GM21515 (cell line): ENCODE measurements around the gene SEPTIN2.
"Not testable (repeated sequence)": the region's sequence is repeated elsewhere in the genome, so short reads cannot be mapped to it uniquely, and the experiment has no call there.

ENCODE experiments used
- ATAC-seq: cut with Tn5 transposase; IDR thresholded peaks from one replicate; pipeline ENCODE4 v1.9.1; 2021; ENCODE audit not compliant: unreplicated experiment

SEPTIN2 gene

DNA sequence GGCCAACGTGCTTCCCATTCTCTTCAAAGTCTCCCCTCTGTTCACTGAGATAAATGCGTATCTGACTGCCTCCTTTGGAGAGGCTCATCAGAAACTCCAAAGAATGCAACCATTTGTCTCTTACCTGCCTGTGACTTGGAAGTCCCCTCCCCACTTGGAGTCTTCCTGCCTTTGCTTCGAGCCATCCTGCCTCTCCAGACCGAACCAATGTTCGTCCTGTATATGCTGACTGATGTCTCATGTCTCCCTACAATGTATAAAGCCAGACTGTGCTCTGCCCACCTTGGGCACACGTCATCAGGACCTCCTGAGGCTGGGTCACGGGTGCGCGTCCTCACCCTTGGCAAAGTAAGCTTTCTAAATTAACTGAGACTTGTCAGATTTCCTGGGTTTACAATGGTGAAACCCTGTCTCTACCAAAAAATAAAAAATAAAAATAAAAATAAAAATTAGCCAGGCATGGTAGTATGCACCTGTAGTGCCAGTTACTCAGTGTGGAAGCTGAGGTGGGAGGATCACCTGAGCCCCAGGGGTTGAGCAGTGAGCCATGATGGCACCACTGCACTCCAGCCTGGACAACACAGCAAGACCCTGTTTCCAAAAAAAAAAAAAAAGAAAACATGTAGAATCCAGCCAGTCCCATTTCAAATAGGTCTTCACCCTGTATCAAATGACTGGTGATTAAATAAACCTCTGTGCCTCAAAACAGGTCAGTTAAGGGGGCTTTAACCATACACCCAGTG is 29.2 kb upstream of the SEPTIN2 start:
- no peak for ATAC-seq

- no peak for ATAC-seq
Observed at GRCh38 chr2:241288324-241288888, 27.3 kb upstream of the SEPTIN2 start.

GRCh38 chr2:241289053-241289452 is 26.7 kb upstream of the SEPTIN2 start:
- no peak for ATAC-seq

DNA sequence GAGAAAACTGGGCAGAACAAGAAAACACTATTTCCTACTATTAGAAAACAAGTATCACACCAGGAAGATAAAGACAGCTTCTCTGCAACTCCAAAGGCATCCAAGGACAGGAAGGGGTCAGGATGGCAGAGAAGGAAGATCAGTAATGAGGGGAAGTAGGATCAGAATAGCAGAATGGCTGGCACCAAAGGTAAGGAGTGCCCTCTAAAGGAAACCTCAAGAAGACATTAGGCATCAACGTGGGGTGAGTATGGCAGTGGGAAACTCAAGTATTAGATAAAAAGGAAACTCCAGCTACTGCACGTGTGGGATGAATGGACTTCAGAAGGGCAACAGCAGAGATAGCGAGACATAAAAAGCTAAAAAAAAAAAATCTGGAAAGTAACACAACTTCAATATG is 26.1 kb upstream of the SEPTIN2 start:
- ATAC-seq = no peak

- no peak for ATAC-seq
Observed at GRCh38 chr2:241291153-241291552, 24.6 kb upstream of the SEPTIN2 start.

- no peak for ATAC-seq
Observed at GRCh38 chr2:241291977-241292376, 23.7 kb upstream of the SEPTIN2 start.

- not testable (repeated sequence) for ATAC-seq
Observed at GRCh38 chr2:241293378-241293797, 22.3 kb upstream of the SEPTIN2 start.

GRCh38 chr2:241295326-241296095 is 20.2 kb upstream of the SEPTIN2 start:
- no peak for ATAC-seq

DNA sequence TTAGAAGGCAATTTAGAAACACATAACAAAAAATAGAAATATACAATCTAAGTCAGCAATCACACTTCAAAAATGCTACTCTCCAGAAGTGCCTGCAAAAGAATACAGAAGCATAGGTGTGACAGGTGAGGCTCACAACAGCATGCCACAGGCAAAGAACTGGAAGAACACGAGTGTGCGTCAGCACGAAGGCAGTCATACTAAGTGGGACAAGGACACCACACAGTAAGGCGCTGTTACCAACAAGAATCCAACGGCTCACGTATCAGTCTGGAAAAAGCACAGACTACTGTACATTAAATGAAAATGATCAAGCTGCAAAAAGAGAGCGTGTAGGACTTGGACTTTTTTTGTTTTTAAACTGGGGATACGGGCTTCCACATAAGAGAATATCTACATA is 19.0 kb upstream of the SEPTIN2 start:
- ATAC-seq = no peak

DNA sequence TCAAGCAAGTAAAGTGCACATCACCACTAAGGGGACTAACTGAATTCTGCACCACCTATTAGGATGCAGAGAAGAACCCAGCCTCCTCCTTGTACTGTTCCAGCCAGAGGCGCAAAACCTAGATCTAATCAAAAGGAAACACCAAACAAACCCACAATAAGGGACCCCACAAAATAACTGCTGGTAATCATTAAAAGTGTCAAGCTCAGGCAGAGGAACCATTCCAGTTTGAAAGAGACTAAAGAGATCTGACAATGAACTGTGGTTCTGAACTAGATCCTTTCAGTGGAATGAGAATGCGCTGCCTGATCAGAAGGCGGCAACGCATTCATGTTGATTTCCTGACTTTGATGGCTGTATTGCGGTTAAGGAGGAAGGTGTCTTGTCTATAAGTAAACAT is 17.1 kb upstream of the SEPTIN2 start:
- no peak for ATAC-seq

GRCh38 chr2:241300000-241300399 is 15.7 kb upstream of the SEPTIN2 start:
- ATAC-seq = no peak

- ATAC-seq = no peak
Observed at GRCh38 chr2:241302083-241302482, 13.6 kb upstream of the SEPTIN2 start.

DNA sequence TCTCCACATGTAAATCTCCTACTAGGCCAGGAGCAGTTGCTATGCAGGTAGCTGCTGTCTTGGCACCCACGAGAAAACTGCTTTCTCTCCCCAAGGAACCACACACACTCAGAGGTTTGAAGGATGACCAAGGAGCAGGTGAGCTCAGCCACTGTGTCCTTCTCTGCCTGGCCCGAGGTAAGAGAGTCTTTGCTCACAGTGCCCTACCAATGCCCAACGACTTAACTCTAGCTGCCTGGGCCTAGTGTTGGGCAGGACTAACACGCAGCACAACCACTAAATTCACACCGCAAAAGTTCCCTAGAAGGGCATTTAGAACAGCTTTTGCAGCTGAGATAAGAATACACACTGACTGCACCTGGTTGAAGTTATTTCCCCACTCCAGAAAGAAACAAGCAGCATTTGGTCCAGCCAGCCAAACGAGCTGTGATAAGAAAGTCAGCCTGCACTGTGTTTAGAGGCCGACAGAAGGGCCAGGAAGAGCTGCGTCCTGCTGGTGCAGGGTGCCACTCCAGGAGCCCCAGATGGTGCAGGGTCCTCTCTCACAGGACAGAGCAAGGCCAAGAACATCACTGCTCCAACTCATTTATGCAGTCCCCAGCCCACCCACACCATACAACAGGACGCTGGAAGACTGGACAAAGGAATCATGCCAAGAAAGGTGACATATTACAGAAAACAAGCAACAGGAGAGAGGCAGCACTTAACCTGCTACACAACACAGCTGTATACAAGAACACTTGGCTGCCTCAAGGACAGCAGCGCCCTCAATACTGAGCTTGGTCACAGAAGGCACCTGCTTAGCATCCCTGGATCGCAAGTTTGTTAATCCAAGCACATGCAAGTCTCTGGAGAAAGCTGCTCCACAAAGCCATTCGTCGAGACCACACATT is 12.7 kb upstream of the SEPTIN2 start:
- ATAC-seq = no peak

DNA sequence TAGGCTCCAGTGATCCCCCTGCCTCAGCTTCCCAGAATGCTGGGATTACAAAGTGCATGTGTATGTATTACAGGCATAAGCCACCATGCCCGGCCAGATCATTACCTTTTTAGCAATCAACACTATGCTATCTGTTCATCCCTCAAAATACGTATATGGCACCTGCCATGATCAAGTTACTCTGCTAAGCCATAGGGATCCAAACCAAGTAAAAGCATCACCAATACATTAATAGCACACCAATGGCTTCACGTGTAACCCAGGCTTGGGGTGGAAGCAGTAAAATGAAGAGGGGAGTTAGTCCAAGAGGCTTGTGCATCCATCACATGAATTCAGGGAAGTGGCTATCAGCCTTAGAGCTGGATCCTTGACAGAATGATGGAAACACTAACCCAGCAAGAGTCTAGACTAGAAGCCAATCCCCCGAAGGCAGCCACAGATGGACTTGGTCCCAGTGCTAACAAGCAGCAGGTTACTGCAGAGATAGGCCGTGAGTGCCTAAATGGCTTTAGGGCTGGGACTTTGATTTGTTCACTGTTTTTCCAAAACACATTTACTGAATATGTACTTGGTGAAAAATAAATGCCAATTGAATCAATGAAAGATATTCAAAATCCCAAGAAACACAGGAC is 11.6 kb upstream of the SEPTIN2 start:
- ATAC-seq = no peak

- no peak for ATAC-seq
Observed at GRCh38 chr2:241307055-241307454, 8.7 kb upstream of the SEPTIN2 start.

GRCh38 chr2:241308267-241308666 is 7.5 kb upstream of the SEPTIN2 start:
- ATAC-seq = no peak

DNA sequence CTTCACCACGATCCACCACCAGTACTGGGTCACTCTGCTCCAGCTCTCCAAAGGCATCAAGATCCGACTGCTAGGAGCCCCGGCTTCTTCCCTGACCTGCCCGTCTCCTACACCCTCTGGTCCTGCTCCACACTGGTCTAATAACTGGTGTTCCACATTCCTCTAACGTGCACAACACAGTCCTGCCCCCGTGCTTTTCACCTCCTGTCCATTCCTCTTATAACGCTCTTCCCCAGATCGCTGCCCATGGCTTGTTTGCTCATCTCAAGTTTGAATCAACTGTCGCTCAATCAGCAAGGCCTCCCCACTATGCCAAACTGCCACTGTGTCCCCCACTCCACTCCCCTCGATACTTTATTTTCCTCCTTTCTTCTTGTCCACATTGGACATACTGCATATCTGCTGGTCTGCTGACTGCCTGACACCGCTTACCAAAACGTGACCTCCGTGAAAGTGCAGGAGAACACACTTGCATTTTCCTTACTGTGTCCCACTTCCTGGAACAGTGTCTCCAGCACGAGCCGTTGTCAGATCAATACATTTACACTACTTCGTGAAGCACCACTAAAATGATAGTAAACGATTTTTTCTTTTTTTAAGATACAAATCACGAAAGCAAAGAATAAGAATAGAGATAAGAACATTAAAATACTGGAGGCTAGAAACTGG is 6.8 kb upstream of the SEPTIN2 start:
- no peak for ATAC-seq

DNA sequence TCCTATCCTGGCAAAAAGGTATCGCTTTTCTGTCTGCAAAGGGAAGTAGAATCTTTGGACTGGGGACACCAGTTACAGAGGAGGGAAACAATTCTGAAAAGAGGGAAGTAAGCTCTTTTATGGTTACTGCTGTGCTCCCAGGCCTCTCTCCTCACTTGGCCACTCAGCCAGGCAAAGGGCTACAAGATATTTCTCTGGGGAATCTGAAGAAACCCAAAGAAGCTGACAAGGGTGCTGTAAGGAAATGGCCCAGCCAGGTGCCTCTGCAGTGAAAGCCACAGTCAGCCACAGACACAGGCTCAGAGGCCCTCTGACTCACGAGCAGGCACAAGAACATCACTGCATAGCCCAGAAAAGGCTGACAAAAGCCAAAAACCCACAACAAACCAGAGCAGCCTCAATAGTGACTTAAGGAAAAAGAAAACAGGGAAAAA is 6.0 kb upstream of the SEPTIN2 start:
- ATAC-seq = peak; percentile 51

DNA sequence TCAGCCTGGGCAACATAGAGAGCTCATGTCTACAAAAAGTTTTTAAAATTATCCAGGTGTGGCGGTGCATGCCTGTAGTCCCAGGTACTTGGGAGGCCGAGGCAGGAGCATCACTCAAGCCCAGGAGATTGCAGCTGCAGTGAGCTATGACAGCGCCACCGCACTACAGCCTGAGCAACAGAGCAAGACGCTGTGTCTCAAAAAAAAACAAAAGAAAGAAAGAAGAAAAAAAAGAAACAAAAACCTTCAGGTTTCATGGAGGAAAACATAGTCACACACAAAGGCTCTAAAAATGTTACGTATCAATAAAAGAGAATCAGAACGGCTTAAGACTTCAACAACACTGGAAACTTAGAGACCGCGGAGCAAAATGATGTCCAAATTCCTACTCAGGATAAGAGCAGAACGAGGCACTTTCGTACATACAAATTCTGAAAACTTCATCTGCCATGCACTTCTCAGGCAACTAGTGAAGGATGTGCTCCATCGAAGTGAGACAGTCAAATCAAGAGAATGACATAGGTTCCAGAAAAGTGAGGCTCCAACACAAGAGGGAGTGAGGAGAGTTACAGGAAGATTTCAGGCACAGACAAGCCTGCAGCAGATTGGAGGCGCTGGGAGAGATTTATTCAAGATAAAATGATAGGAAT is 4.7 kb upstream of the SEPTIN2 start:
- no peak for ATAC-seq

- no peak for ATAC-seq
Observed at GRCh38 chr2:241312082-241312481, 3.6 kb upstream of the SEPTIN2 start.
